ENCODE measurements around the gene FLVCR1. TPM values are rescaled to one million over a fixed set of nuclear protein-coding genes. Genes with fewer than 3 reads are reported as not detected.
A peak's percentile ranks its signal among the peaks of the same experiment; 100 is the strongest.

The FLVCR1 gene
- total and polyA plus RNA-seq, 12 donors, result 1.2 to 4.9 (median 2.2) TPM

- peak in 7 of 9 donors; percentile 6 to 43 (median 36) for TF ChIP-seq CTCF (IDR thresholded peaks at IDR 0.05)
- peaks cover 0 to 21% (median 6%) of the 10 kb centered on the region in 7 donors for H3K27me3 ChIP-seq
- H3K9me3 ChIP-seq, result no peaks in the 10 kb centered on the region
- no peak overlapping the region for H3K4me3 ChIP-seq
- WGBS, 2 donors, result 65 to 68% methylated on average over 13 of the region's 13 CpGs
- peak in 7 of 8 donors; percentile 21 to 85 (median 42) for ATAC-seq
- peaks cover 0 to 16% (median 3%) of the 10 kb centered on the region in 9 donors for H3K4me1 ChIP-seq
- no peaks in the 10 kb centered on the region for H3K36me3 ChIP-seq
- no peak overlapping the region for H3K27ac ChIP-seq
- peak in 1 of 2 donors; percentile 36 for DNase-seq
- intact Hi-C loops (cut with DNase I), result no loop called here
Observed at GRCh38 chr1:212915245-212916091, 57.4 kb downstream of the FLVCR1 start.

DNA sequence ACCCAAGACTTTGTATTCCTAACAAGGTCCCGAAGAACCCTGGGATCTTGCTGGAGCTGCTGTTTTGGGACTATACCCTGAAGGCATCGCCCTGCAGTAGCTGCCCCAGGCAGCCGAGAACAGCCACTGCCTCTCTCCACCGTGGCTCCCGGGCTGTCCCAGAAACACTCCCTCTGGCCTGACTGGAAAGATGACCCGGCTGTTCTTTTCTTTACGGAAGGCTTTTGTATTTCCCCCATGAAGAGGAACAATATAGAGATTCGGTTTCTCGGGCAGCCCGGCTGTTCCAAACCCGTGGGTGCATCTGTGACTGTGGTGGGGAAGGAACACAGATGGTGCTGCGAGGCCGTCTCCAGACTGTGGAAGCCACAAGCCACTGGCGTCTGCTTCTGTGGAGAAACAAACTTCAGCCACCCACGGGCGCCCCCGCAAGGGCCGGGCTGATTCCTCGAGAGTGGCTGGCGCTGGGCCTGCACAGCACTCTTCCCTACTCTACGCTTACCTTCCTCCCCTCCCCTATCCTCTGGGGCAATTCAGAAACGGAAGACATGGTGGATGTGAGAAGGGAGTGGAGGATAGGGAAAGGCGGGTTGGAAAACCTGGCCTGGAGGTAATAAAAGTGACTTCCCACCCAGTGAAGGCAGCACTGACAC, 58.5 kb downstream of the FLVCR1 start:
- peak; percentile 25 to 42 for DNase-seq

DNA sequence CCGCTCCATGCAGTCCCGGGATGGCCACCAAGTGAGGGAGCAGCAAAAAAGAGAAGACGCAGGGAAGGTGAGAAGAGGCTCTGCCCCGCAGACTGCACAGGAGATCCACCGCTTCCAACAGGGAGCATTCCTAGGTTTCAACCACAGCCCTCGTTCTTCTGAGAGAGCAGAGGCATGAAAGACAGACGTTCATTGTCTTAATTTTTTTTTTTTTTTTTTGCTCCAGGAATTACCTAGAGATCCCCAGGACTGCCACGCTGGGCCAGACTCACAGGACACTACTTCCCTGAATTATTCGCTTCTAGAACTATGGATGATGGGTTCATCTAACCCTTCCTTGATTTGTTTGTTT, 59.0 kb downstream of the FLVCR1 start:
- WGBS, 2 donors, result 63 to 71% methylated on average over 9 of the region's 9 CpGs
- intact Hi-C loops (cut with DNase I), result no loop called here
- H3K9me3 ChIP-seq, result no peaks in the 10 kb centered on the region
- no peak overlapping the region for H3K27ac ChIP-seq
- H3K27me3 ChIP-seq, result peaks cover 0 to 26% (median 10%) of the 10 kb centered on the region in 7 donors
- DNase-seq, result no peak
- peak overlapping the region in 6 of 10 donors; percentile 12 to 39 (median 24) for H3K4me3 ChIP-seq
- peaks cover 0 to 16% (median 3%) of the 10 kb centered on the region in 9 donors for H3K4me1 ChIP-seq
- no peak for ATAC-seq
- no peaks in the 10 kb centered on the region for H3K36me3 ChIP-seq
- TF ChIP-seq CTCF (IDR thresholded peaks at IDR 0.05), result no peak

More for the DNA sequence above, 58.5 kb downstream of the FLVCR1 start:
- Histone ChIP-seq H3K27me3 (peaks cover 0 to 26% (median 10%) of the 10 kb centered on the region in 7 donors), H3K4me3 (peak overlapping the region in 7 of 10 donors; percentile 12 to 39 (median 21)), H3K9me3 (no peaks in the 10 kb centered on the region), H3K27ac (peak overlapping the region in 1 of 10 donors; percentile 24), H3K36me3 (no peaks in the 10 kb centered on the region), H3K4me1 (peaks cover 0 to 16% (median 3%) of the 10 kb centered on the region in 9 donors)
- 24 to 29% methylated on average over 23 of the region's 23 CpGs for WGBS, 2 donors
- peak; percentile 51 to 83 (median 75) for ATAC-seq
- intact Hi-C loops (cut with DNase I), result no loop called here
- peak in 1 of 9 donors; percentile 8 for TF ChIP-seq CTCF (IDR thresholded peaks at IDR 0.05)

DNA sequence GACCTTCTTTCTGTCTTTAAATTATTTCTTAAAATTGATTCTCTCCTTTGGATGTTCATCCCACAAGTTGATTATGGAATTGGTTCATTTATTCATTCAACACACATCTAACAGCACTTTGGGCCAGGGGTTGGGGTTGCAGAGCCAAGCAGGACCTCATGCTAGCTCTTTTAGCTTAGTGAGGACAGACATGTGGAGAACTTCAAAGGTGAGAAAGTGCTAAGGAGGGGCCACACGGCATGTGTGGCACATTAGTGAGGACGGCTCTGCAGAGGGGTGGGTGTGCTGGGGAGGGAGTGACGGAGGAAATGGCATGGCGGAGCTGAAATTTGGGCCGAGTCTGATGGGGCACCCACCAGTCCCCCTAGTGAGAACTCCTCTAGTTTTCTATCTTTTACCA, 59.8 kb downstream of the FLVCR1 start:
- H3K4me3 ChIP-seq, result no peak overlapping the region
- WGBS, 2 donors, result 70 to 81% methylated on average over 5 of the region's 5 CpGs
- peaks cover 0 to 32% (median 10%) of the 10 kb centered on the region in 7 donors for H3K27me3 ChIP-seq
- no peak for TF ChIP-seq CTCF (IDR thresholded peaks at IDR 0.05)
- no peak overlapping the region for H3K27ac ChIP-seq
- peaks cover 0 to 16% (median 3%) of the 10 kb centered on the region in 9 donors for H3K4me1 ChIP-seq
- H3K36me3 ChIP-seq, result no peaks in the 10 kb centered on the region
- no peaks in the 10 kb centered on the region for H3K9me3 ChIP-seq
- DNase-seq (no peak), ATAC-seq (no peak)
- intact Hi-C loops (cut with DNase I), result no loop called here
